Activated naive CD8-positive, alpha-beta T cell treated with anti-CD3 and anti-CD28 coated beads, Interleukin-2, amount 10 ng/mL, durations not matched to agents 7 days and 5 days (primary cell): ENCODE results near the gene VPS16. TPM values are rescaled to one million over a fixed set of nuclear protein-coding genes. Genes with fewer than 3 reads are reported as not detected.

Experiments
- ATAC-seq: fragments of 150-1000 bp; cut with Tn5 transposase; one replicate; pipeline ENCODE4 v1.10.0; 2021; ENCODE audit warnings: low read depth, moderate library complexity
- POLR2A ChIA-PET: fragments of 350-600 bp; sonication (Branson Sonifier 250); formaldehyde crosslinking; loops from one replicate; lab custom pipeline; 2021; ENCODE audit warnings: antibody characterized with exemption; lab: Charles Lee
- DNase-seq: peaks from one replicate; pipeline ENCODE4 v3.0.0; 2021
- H3K27ac Mint-ChIP-seq: one replicate; pipeline ENCODE4 v1.8.0; 2022; ENCODE audit warnings: mild to moderate bottlenecking, mixed read lengths
- H3K27me3 Mint-ChIP-seq: one replicate; pipeline ENCODE4 v1.8.0; 2022; ENCODE audit warnings: mild to moderate bottlenecking, moderate library complexity, mixed read lengths
- H3K36me3 Mint-ChIP-seq: one replicate; pipeline ENCODE4 v1.8.0; 2021; ENCODE audit warnings: mild to moderate bottlenecking, mixed read lengths
- H3K4me1 Mint-ChIP-seq: one replicate; pipeline ENCODE4 v1.8.0; 2021; ENCODE audit warnings: mixed read lengths
- H3K4me3 Mint-ChIP-seq: one replicate; pipeline ENCODE4 v1.8.0; 2022; ENCODE audit warnings: mild to moderate bottlenecking, moderate library complexity, mixed read lengths
- H3K9me3 Mint-ChIP-seq: one replicate; pipeline ENCODE4 v1.8.0; 2021; ENCODE audit warnings: mixed read lengths
- total RNA-seq, 2 experiments: library from RNA; stranded (reverse); gene quantifications; one replicate each; pipeline ENCODE4 v1.2.3, GENCODE V29; 2021

VPS16 gene
- 10 to 100 TPM; 54.6 to 56.7 TPM for total RNA-seq

GRCh38 chr20:2840138-2840966 lies at the start of gene VPS16, which contains the start of gene PCED1A:
Gene VPS16, plus strand, starts transcription at chr20:2840745. Its CDS starts 30 bp downstream, at chr20:2840775.
Gene PCED1A, minus strand, starts transcription at chr20:2840655. Its CDS starts 743 bp downstream, at chr20:2839912.
- Mint-ChIP-seq H3K27me3 (no peaks in the 10 kb centered on the region), H3K36me3 (peaks cover 19% of the 10 kb centered on the region), H3K9me3 (no peaks in the 10 kb centered on the region), H3K27ac (peak within 1 kb of the TSS; percentile 85), H3K4me1 (peaks cover 20% of the 10 kb centered on the region), H3K4me3 (peak within 1 kb of the TSS; percentile 83)
- DNase-seq: peak; percentile 96
- ATAC-seq: peak; percentile 97
- POLR2A ChIA-PET: interaction anchor here (0.6 to 2.4 kb wide), 10 partner anchors 9 to 188 kb away, joined by 3 to 15 read pairs (median 6); partner anchors contain the start of genes NOP56 and PTPRA

- H3K27me3 Mint-ChIP-seq: peaks cover 26% of the 10 kb centered on the region
- DNase-seq (no peak), ATAC-seq (no peak)
- POLR2A ChIA-PET: no interaction called here
- no peaks in the 10 kb centered on the region for H3K36me3 Mint-ChIP-seq
- H3K4me3 Mint-ChIP-seq: no peak overlapping the region
- H3K27ac Mint-ChIP-seq: no peak overlapping the region
- H3K4me1 Mint-ChIP-seq: peaks cover 3% of the 10 kb centered on the region
- H3K9me3 Mint-ChIP-seq: no peaks in the 10 kb centered on the region
These were observed 47.1 kb upstream of the VPS16 start for GRCh38 chr20:2793471-2793870.

GRCh38 chr20:2794202-2794748 lies 46.3 kb upstream of the VPS16 start:
- no peaks in the 10 kb centered on the region for H3K36me3 Mint-ChIP-seq
- no peak overlapping the region for H3K4me3 Mint-ChIP-seq
- POLR2A ChIA-PET: no interaction called here
- H3K27me3 Mint-ChIP-seq: peaks cover 28% of the 10 kb centered on the region
- H3K4me1 Mint-ChIP-seq: peaks cover 6% of the 10 kb centered on the region
- DNase-seq (no peak), ATAC-seq (no peak)
- H3K27ac Mint-ChIP-seq: no peak overlapping the region
- no peaks in the 10 kb centered on the region for H3K9me3 Mint-ChIP-seq

GRCh38 chr20:2794866-2795447 lies 45.6 kb upstream of the VPS16 start:
- POLR2A ChIA-PET: no interaction called here
- H3K27ac Mint-ChIP-seq: no peak overlapping the region
- H3K9me3 Mint-ChIP-seq: no peaks in the 10 kb centered on the region
- ATAC-seq (no peak), DNase-seq (no peak)
- no peaks in the 10 kb centered on the region for H3K36me3 Mint-ChIP-seq
- H3K27me3 Mint-ChIP-seq: peaks cover 31% of the 10 kb centered on the region
- no peak overlapping the region for H3K4me3 Mint-ChIP-seq
- peaks cover 12% of the 10 kb centered on the region for H3K4me1 Mint-ChIP-seq

- DNase-seq (no peak), ATAC-seq (no peak)
- Mint-ChIP-seq H3K9me3 (no peaks in the 10 kb centered on the region), H3K27me3 (peaks cover 32% of the 10 kb centered on the region), H3K27ac (no peak overlapping the region), H3K4me3 (no peak overlapping the region), H3K4me1 (peaks cover 14% of the 10 kb centered on the region), H3K36me3 (no peaks in the 10 kb centered on the region)
- POLR2A ChIA-PET: no interaction called here
These were observed 45.1 kb upstream of the VPS16 start for GRCh38 chr20:2795451-2795850.

- no peak overlapping the region for H3K27ac Mint-ChIP-seq
- no peaks in the 10 kb centered on the region for H3K9me3 Mint-ChIP-seq
- no peaks in the 10 kb centered on the region for H3K36me3 Mint-ChIP-seq
- POLR2A ChIA-PET: no interaction called here
- H3K4me1 Mint-ChIP-seq: peaks cover 19% of the 10 kb centered on the region
- DNase-seq (no peak), ATAC-seq (no peak)
- H3K27me3 Mint-ChIP-seq: peaks cover 34% of the 10 kb centered on the region
- no peak overlapping the region for H3K4me3 Mint-ChIP-seq
These were observed 44.4 kb upstream of the VPS16 start for GRCh38 chr20:2796011-2796660.

GRCh38 chr20:2797136-2797983 lies 43.2 kb upstream of the VPS16 start:
- H3K9me3 Mint-ChIP-seq: no peaks in the 10 kb centered on the region
- ATAC-seq: no peak
- H3K4me3 Mint-ChIP-seq: no peak overlapping the region
- DNase-seq: no peak
- no peaks in the 10 kb centered on the region for H3K36me3 Mint-ChIP-seq
- peaks cover 37% of the 10 kb centered on the region for H3K27me3 Mint-ChIP-seq
- no peak overlapping the region for H3K27ac Mint-ChIP-seq
- POLR2A ChIA-PET: no interaction called here
- peaks cover 25% of the 10 kb centered on the region for H3K4me1 Mint-ChIP-seq

- Mint-ChIP-seq H3K4me1 (peaks cover 25% of the 10 kb centered on the region), H3K4me3 (no peak overlapping the region), H3K36me3 (no peaks in the 10 kb centered on the region), H3K27ac (no peak overlapping the region), H3K9me3 (peaks cover 1% of the 10 kb centered on the region), H3K27me3 (peaks cover 43% of the 10 kb centered on the region)
- POLR2A ChIA-PET: no interaction called here
- ATAC-seq: no peak
- no peak for DNase-seq
These were observed 42.3 kb upstream of the VPS16 start for GRCh38 chr20:2798095-2798805.

GRCh38 chr20:2798814-2799213 lies 41.7 kb upstream of the VPS16 start:
- H3K4me3 Mint-ChIP-seq: no peak overlapping the region
- H3K9me3 Mint-ChIP-seq: peaks cover 1% of the 10 kb centered on the region
- DNase-seq (no peak), ATAC-seq (no peak)
- POLR2A ChIA-PET: no interaction called here
- H3K27me3 Mint-ChIP-seq: peaks cover 47% of the 10 kb centered on the region
- no peak overlapping the region for H3K27ac Mint-ChIP-seq
- peaks cover 25% of the 10 kb centered on the region for H3K4me1 Mint-ChIP-seq
- H3K36me3 Mint-ChIP-seq: no peaks in the 10 kb centered on the region

GRCh38 chr20:2799271-2799670 lies 41.3 kb upstream of the VPS16 start:
- peaks cover 25% of the 10 kb centered on the region for H3K4me1 Mint-ChIP-seq
- POLR2A ChIA-PET: no interaction called here
- no peaks in the 10 kb centered on the region for H3K36me3 Mint-ChIP-seq
- H3K4me3 Mint-ChIP-seq: peak overlapping the region; percentile 82
- H3K27me3 Mint-ChIP-seq: peaks cover 51% of the 10 kb centered on the region
- no peak overlapping the region for H3K27ac Mint-ChIP-seq
- ATAC-seq (no peak), DNase-seq (no peak)
- H3K9me3 Mint-ChIP-seq: peaks cover 1% of the 10 kb centered on the region

- peak overlapping the region; percentile 82 for H3K4me3 Mint-ChIP-seq
- H3K36me3 Mint-ChIP-seq: no peaks in the 10 kb centered on the region
- H3K4me1 Mint-ChIP-seq: peaks cover 25% of the 10 kb centered on the region
- H3K9me3 Mint-ChIP-seq: peaks cover 1% of the 10 kb centered on the region
- ATAC-seq (no peak), DNase-seq (no peak)
- peaks cover 55% of the 10 kb centered on the region for H3K27me3 Mint-ChIP-seq
- POLR2A ChIA-PET: no interaction called here
- peak overlapping the region; percentile 19 for H3K27ac Mint-ChIP-seq
These were observed 40.6 kb upstream of the VPS16 start for GRCh38 chr20:2799688-2800520.
